HG03280 (cell line): Measurements from ENCODE around the gene TCP1.
"Not testable (repeated sequence)": the region's sequence is repeated elsewhere in the genome, so short reads cannot be mapped to it uniquely, and the experiment has no call there.

ENCODE experiments used
- ATAC-seq: cut with Tn5 transposase; IDR thresholded peaks from one replicate; pipeline ENCODE4 v1.9.1; 2021; ENCODE audit warnings: mild to moderate bottlenecking, moderate library complexity; ENCODE audit not compliant: unreplicated experiment

The TCP1 gene

GRCh38 chr6:159778131-159778530 lies 11.3 kb downstream of the TCP1 start:
- no peak for ATAC-seq

GRCh38 chr6:159777240-159777904 lies 12.0 kb downstream of the TCP1 start:
- no peak for ATAC-seq

GRCh38 chr6:159772196-159772595 lies 17.2 kb downstream of the TCP1 start:
- ATAC-seq, result no peak

GRCh38 chr6:159769470-159769869 lies 19.9 kb downstream of the TCP1 start:
- no peak for ATAC-seq

- no peak for ATAC-seq
Measured at GRCh38 chr6:159766906-159767305, 22.5 kb downstream of the TCP1 start.

GRCh38 chr6:159762681-159763293 lies 26.6 kb downstream of the TCP1 start:
- peak; percentile 5 for ATAC-seq

- peak; percentile 97 for ATAC-seq
Measured at GRCh38 chr6:159761873-159762680, 27.3 kb downstream of the TCP1 start, which contains the start of gene ACAT2. Gene ACAT2, plus strand, starts transcription at chr6:159762045. Its CDS starts 43 bp downstream, at chr6:159762088.

- peak; percentile 1 for ATAC-seq
Measured at GRCh38 chr6:159761129-159761872, 28.1 kb downstream of the TCP1 start.

GRCh38 chr6:159760602-159761057 lies 28.8 kb downstream of the TCP1 start:
- ATAC-seq, result no peak

- no peak for ATAC-seq
Measured at GRCh38 chr6:159759645-159760044, 29.8 kb downstream of the TCP1 start.

GRCh38 chr6:159758031-159759001 lies 31.1 kb downstream of the TCP1 start:
- no peak for ATAC-seq

- ATAC-seq, result no peak
Measured at GRCh38 chr6:159756508-159756907, 32.9 kb downstream of the TCP1 start.

- no peak for ATAC-seq
Measured at GRCh38 chr6:159754959-159755914, 34.2 kb downstream of the TCP1 start.

- ATAC-seq, result no peak
Measured at GRCh38 chr6:159754401-159754800, 35.0 kb downstream of the TCP1 start.

GRCh38 chr6:159753081-159753872 lies 36.1 kb downstream of the TCP1 start:
- ATAC-seq, result no peak

GRCh38 chr6:159751448-159751847 lies 38.0 kb downstream of the TCP1 start:
- no peak for ATAC-seq

GRCh38 chr6:159748127-159748526 lies 41.3 kb downstream of the TCP1 start:
- ATAC-seq, result not testable (repeated sequence)

- ATAC-seq, result no peak
Measured at GRCh38 chr6:159746759-159747158, 42.6 kb downstream of the TCP1 start.
